Medulla oblongata (tissue), 1 donor: ENCODE measurements around the gene SLC25A40.
"Not testable (repeated sequence)": the region's sequence is repeated elsewhere in the genome, so short reads cannot be mapped to it uniquely, and the experiment has no call there.

ENCODE experiments used
- DNase-seq: peaks from one replicate; pipeline ENCODE4 v3.0.0-alpha.2; 2015; ENCODE audit errors: extremely low spot score

Gene SLC25A40, protein sequence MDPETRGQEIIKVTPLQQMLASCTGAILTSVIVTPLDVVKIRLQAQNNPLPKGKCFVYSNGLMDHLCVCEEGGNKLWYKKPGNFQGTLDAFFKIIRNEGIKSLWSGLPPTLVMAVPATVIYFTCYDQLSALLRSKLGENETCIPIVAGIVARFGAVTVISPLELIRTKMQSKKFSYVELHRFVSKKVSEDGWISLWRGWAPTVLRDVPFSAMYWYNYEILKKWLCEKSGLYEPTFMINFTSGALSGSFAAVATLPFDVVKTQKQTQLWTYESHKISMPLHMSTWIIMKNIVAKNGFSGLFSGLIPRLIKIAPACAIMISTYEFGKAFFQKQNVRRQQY

GRCh38 chr7:87876040-87876868 lies at the start of gene SLC25A40, which contains the start of gene DBF4:
TSS of gene SLC25A40 (minus strand) at chr7:87876360. CDS start at chr7:87858727, 17,633 bp downstream.
TSS of gene DBF4 (plus strand) at chr7:87876493. CDS start at chr7:87876733, 240 bp downstream.
- peak; percentile 88 for DNase-seq

DNA sequence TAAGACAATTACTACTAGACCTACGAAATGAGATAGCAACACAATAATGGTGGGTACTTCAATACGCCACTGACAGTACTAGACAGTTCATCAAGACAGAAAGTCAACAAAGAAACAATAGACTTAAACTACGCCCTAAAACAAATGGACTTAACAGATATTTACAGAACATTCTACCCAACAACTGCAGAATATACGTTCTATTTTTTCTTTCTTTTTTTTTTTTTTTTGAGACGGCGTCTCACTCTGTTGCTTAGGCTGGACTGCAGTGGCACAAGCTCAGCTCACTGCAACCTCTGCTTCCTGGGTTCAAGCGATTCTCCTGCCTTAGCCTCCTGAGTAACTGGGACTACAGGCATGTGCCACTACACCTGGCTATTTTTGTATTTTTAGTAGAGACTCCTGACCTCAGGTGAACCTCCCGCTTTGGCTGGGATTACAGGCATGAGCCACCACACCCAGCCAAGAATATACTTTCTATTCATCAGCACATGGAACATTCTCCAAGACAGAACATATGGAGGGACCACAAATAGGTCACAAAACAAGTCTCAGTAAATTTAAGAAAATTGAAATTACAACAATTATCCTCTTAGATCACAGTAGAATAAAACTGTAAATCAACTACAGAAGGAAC lies 46.7 kb upstream of the SLC25A40 start:
- not testable (repeated sequence) for DNase-seq

DNA sequence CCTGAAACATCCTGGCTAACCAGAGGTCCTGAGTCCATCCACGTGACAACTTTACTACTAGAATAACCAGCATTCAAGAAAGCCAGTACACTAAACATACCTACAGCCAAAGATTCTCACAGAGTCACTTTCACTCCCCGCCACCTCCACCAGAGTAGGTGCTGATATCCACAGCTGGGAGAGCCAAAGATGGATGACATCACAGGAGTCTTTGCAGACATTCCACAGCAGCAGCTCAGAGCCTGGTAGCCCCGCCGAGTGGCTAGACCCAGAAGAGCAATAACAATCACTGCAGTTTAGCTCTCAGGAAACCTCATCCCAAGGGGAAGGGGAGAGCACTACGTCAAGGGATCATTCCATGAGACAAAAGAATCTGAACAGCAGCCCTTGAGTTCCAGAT lies 44.4 kb upstream of the SLC25A40 start:
- no peak for DNase-seq

DNA sequence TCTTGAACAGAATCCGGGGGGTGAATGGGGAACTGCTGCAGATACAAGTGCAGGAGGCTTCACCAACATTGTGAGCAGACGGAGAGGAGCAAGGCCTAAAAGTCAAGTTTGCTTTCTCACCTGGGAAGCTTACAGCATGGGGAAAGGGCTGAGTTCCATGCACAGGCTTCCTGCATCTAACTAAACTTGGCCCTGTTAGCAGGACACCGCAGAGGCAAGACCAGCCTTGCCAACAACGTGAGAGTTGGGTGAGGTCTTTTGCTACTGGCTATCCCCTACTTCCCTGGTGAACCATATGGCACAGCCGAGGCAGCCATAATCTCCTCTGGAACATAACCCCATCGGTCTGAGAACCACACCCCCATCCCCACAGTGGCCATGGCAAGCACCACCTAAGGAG lies 43.7 kb upstream of the SLC25A40 start:
- no peak for DNase-seq

DNA sequence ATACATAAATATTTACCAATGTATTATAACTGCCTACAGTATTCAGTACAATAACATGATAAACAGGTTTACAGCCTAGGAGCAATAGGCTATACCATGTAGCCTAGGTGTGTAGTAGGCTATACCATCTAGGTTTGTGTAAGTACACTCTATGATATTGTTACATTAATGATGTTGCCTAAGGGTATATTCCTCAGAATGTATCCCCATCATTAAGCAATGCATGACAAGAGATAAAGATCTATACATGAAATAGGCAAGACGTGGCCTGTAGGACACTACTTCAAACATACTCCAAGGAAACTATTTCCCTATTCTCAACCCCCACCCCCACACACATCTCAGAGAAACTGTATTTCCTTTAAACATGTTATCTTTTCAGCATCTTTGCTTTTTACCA lies 42.6 kb upstream of the SLC25A40 start:
- no peak for DNase-seq

GRCh38 chr7:87912121-87912520 lies 36.0 kb upstream of the SLC25A40 start:
- DNase-seq: no peak

- not testable (repeated sequence) for DNase-seq
Measured at GRCh38 chr7:87908814-87909213, 32.7 kb upstream of the SLC25A40 start.

DNA sequence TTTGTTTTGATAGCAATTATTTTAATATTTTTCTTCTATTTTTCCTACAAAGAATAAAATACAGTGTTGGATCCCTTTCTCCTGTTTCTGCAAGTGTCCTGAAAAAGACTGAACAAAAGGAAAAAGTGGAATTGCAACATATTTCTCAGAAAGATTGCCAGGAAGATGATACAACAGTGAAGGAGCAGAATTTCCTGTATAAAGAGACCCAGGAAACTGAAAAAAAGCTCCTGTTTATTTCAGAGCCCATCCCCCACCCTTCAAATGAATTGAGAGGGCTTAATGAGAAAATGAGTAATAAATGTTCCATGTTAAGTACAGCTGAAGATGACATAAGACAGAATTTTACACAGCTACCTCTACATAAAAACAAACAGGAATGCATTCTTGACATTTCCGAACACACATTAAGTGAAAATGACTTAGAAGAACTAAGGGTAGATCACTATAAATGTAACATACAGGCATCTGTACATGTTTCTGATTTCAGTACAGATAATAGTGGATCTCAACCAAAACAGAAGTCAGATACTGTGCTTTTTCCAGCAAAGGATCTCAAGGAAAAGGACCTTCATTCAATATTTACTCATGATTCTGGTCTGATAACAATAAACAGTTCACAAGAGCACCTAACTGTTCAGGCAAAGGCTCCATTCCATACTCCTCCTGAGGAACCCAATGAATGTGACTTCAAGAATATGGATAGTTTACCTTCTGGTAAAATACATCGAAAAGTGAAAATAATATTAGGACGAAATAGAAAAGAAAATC lies 31.2 kb upstream of the SLC25A40 start:
- not testable (repeated sequence) for DNase-seq

GRCh38 chr7:87899255-87899654 lies 23.1 kb upstream of the SLC25A40 start:
- no peak for DNase-seq

DNA sequence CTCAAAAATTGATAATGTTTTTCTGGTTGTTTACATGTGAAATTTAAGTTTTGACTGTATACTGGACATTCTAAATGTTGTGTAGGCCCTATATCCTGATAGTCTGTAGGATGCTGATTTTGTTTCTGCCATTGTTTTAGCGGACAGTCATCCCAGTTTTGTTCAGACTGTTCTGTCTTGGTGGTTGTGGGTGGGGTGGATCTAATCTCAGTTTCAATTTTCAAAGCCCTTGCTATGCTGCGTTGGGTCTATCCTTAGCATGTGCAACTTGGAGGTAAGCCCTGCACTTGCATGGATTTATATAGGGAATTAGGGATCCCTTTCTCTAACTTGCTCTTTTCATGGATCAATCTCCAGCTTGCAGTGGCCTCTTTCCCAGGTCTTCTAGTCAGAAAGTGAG lies 19.2 kb upstream of the SLC25A40 start:
- DNase-seq: no peak

DNA sequence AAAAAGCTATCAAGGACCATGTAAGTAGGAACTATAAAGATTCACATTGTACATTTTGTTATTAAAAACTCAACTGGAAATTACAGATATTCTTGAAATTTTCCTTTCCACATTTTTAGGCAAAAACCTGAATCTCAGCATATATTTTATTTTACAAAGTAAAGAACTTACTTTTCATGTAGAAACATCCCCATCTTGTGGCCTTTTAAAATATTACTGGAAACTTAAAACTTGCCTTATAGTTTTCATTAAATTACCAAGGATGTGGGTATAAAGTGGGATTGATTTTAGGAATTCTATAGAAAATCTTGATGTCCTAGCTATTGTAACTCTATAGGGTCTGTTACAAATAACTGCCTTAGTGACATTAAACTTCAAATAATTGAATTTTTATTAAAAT lies 10.7 kb upstream of the SLC25A40 start:
- peak; percentile 61 for DNase-seq

GRCh38 chr7:87885018-87885417 lies 8.9 kb upstream of the SLC25A40 start:
- no peak for DNase-seq

DNA sequence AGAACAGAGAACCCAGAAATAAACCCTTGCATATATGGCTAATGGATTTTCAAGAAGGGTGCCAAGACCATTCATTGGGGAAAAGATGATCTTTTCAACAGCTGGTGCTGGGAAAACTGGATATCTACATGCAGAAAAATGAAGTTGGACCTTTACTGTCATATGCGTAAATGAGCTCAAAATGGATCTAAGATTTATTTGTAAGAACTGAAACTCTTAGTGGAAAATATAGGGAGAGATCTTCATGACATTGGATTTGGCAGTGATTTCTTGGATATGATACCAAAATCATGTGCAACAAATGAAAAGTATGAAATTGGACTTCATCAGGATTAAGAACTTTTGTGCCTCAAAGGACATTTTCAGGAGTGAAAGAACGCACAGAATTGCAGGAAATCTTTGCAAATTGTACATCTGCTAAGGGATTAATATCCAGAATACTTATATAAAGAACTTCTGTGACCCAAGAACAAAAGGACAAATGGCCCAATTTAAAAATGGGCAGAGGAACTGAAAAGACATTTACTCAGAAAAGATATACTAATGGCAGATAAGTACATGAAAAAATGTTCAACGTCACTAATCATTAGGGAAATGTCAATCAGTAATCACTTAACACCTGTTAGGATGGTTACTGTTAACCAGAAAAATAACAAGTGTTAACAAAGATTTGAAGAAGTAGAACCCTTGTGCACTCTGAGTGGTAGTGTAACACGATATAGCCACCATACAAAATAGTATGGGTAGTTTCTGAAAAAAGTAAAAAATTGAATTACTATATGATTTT lies 6.2 kb upstream of the SLC25A40 start:
- DNase-seq: no peak

GRCh38 chr7:87878208-87878735 lies 2.1 kb upstream of the SLC25A40 start:
- no peak for DNase-seq

DNA sequence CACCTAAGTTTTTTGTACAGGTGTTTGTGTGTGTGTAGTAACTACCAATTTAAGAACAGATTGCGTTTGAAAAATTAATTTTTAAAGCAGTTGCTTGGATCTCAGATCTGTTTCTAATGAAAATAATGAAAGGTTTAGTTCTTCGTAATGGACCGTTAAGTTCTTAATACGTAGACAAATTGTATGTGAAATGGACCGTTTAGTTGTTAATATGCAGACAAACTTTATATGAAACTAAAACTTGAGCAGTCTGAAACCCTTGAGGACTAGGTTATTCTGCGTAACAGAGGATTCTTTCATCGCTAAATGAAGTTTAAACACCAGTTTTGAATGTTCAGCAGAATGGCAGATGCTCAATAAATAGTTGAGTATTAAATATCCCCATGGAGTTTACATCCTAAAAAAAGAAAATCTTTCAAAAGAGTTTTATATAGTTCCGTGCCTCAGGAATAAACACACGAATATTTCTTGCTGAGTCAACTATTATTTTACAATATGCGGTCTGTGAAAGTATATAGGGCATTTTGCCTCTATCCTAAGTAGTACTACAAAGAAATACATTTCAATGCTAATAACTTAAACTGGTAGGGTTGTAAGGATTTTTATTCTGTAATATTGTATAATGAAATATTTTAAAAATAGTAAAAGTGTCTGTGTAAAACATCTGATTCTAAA lies 1.3 kb upstream of the SLC25A40 start:
- DNase-seq: peak; percentile 13

- peak; percentile 57 for DNase-seq
Measured at GRCh38 chr7:87876869-87877234, 692 bp upstream of the SLC25A40 start.

GRCh38 chr7:87875151-87876039 lies 765 bp downstream of the SLC25A40 start:
- peak; percentile 46 for DNase-seq

DNA sequence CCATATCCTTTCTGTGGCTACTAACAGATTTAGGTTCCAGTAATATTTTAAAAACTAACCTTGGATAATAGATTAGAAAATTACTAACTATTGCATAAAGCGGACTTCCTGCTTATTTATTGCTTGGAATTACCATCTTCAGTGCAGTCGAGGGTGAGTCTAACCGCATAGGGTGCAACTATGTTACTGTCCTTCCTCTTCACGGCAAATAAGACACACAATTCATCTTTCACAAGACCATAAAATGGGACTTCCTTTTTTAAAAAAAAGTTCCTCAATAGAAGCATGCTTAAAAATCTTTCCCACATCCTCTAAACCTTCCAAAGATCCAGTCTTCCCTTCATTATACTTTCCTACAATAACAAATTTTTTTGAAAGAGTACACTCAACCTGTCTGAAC lies 2.1 kb downstream of the SLC25A40 start:
- peak; percentile 17 for DNase-seq

- DNase-seq: not testable (repeated sequence)
Measured at GRCh38 chr7:87873328-87873727, 2.8 kb downstream of the SLC25A40 start.
